SK-N-SH (cell line): ENCODE data around the gene SLC25A42. TPM values are rescaled to one million over a fixed set of nuclear protein-coding genes. Genes with fewer than 3 reads are reported as not detected.

Source experiments
- CTCF ChIA-PET: fragments of 300-600, 350-600 bp; formaldehyde crosslinking; extraction: SDS; loops from one replicate; lab custom pipeline; 2021; lab: Yijun Ruan, JAX
- POLR2A ChIA-PET: fragments of 350-600 bp; sonication (Branson Sonifier 250); formaldehyde crosslinking; extraction: SDS; loops from one replicate; lab custom pipeline; 2020; ENCODE audit warnings: antibody characterized with exemption, inconsistent platforms; lab: Yijun Ruan, JAX
- DNase-seq: peaks from one replicate; pipeline ENCODE4 v3.0.0; 2012
- H2AFZ ChIP-seq: fragments of 200-600 bp; sonication (generic); 2 replicates; pipeline ENCODE4 v1.8.1; 2016; ENCODE audit warnings: antibody characterized with exemption, mild to moderate bottlenecking, low read depth
- H3F3A ChIP-seq: fragments of 200-600 bp; sonication (generic); replicated peaks from 2 replicates; pipeline ENCODE3; 2016; ENCODE audit warnings: antibody characterized with exemption, mild to moderate bottlenecking; ENCODE audit not compliant: insufficient read depth
- H3K27ac ChIP-seq, 2 experiments: fragments of 200-500 bp in 1 of 2; fragments of 200-600 bp in 1 of 2; sonication (Bioruptor generic) in 1 of 2; sonication (generic), shearing (Covaris generic) in 1 of 2; 2 replicates each; pipeline versions ENCODE4 v1.5.1 to v1.6.1; 2014 to 2016; ENCODE audit warnings: low read depth in 2 of 2, inconsistent platforms in 1 of 2, low read length in 1 of 2, mild to moderate bottlenecking in 1 of 2, mixed read lengths in 1 of 2
- H3K27me3 ChIP-seq: fragments of 200-600 bp; sonication (generic), shearing (Covaris generic); 2 replicates; pipeline ENCODE4 v1.6.1; 2016; ENCODE audit warnings: mixed run types; ENCODE audit not compliant: insufficient read depth
- H3K36me3 ChIP-seq, 2 experiments: fragments of 200-500 bp in 1 of 2; fragments of 200-600 bp in 1 of 2; sonication (Bioruptor generic) in 1 of 2; sonication (generic) in 1 of 2; replicated peaks in 1 of 2; 2 replicates each; pipeline versions ENCODE3 to v1.5.1; 2014 to 2016; ENCODE audit warnings: low read length in 1 of 2, mild to moderate bottlenecking in 1 of 2; ENCODE audit not compliant: insufficient read depth in 2 of 2, control insufficient read depth in 1 of 2
- H3K4me1 ChIP-seq, 2 experiments: fragments of 200-500 bp in 1 of 2; fragments of 200-600 bp in 1 of 2; sonication (Bioruptor generic) in 1 of 2; sonication (generic), shearing (Covaris generic) in 1 of 2; 2 replicates each; pipeline versions ENCODE4 v1.5.1 to v1.6.1; 2014 to 2016; ENCODE audit warnings: low read depth in 1 of 2, low read length in 1 of 2, mixed run types in 1 of 2; ENCODE audit not compliant: insufficient read depth in 2 of 2, control insufficient read depth in 1 of 2
- H3K4me2 ChIP-seq: fragments of 200-600 bp; sonication (generic), shearing (Covaris generic); 2 replicates; pipeline ENCODE4 v1.6.1; 2017; ENCODE audit warnings: mixed run types
- H3K4me3 ChIP-seq, 2 experiments: fragments of 200-500 bp in 1 of 2; fragments of 200-600 bp in 1 of 2; sonication (Bioruptor generic) in 1 of 2; sonication (generic), shearing (Covaris generic) in 1 of 2; 2 replicates each; pipeline versions ENCODE4 v1.5.1 to v1.8.1; 2014 to 2016; ENCODE audit warnings: low read depth in 2 of 2, inconsistent platforms in 1 of 2, low read length in 1 of 2, mild to moderate bottlenecking in 1 of 2, mixed read lengths in 1 of 2, moderate library complexity in 1 of 2
- H3K79me2 ChIP-seq: fragments of 200-600 bp; sonication (generic); 2 replicates; pipeline ENCODE4 v1.8.1; 2017; ENCODE audit warnings: mild to moderate bottlenecking; ENCODE audit not compliant: insufficient read depth
- H3K9ac ChIP-seq: fragments of 200-600 bp; sonication (generic); 2 replicates; pipeline ENCODE4 v1.6.1; 2017; ENCODE audit warnings: mixed run types
- H3K9me2 ChIP-seq: fragments of 200-600 bp; sonication (generic); 2 replicates; pipeline ENCODE4 v1.6.1; 2017; ENCODE audit warnings: mixed run types
- H3K9me3 ChIP-seq: fragments of 200-600 bp; sonication (generic); 2 replicates; pipeline ENCODE4 v1.6.1; 2017; ENCODE audit warnings: mixed run types, mild to moderate bottlenecking, moderate library complexity
- H4K20me1 ChIP-seq: fragments of 200-600 bp; sonication (generic); 2 replicates; pipeline ENCODE4 v1.6.1; 2017; ENCODE audit warnings: mild to moderate bottlenecking, mixed run types; ENCODE audit not compliant: insufficient read depth
- CHD2 ChIP-seq: fragments of 150-350 bp; IDR thresholded peaks from 2 replicates; pipeline ENCODE4 v1.6.1; 2018; ENCODE audit warnings: low read length; ENCODE audit not compliant: partially characterized antibody
- EP300 ChIP-seq, 2 experiments: IDR thresholded peaks; 2 replicates each; pipeline versions ENCODE4 v1.4.0 to v1.6.1; 2012; ENCODE audit warnings: borderline replicate concordance in 1 of 2, low read depth in 1 of 2, low read length in 1 of 2
- EZH2phosphoT487 ChIP-seq: fragments of 200-600 bp; sonication (generic); IDR thresholded peaks from 2 replicates; pipeline ENCODE4 v1.6.1; 2017; ENCODE audit warnings: low read depth, mixed run types, mild to moderate bottlenecking, antibody characterized with exemption, moderate library complexity, borderline replicate concordance
- FOSL2 ChIP-seq: IDR thresholded peaks from 2 replicates; pipeline ENCODE4 v1.4.0; 2012; ENCODE audit warnings: low read depth, mild to moderate bottlenecking, moderate library complexity, borderline replicate concordance
- FOXM1 ChIP-seq: IDR thresholded peaks from 2 replicates; pipeline ENCODE4 v1.4.0; 2012; ENCODE audit warnings: low read depth, mild to moderate bottlenecking
- GATA2 ChIP-seq: sonication (generic); formaldehyde crosslinking; IDR thresholded peaks from 2 replicates; pipeline ENCODE4 v1.5.0; 2020; ENCODE audit warnings: mild to moderate bottlenecking, missing genetic modification reagents
- IRF3 ChIP-seq: fragments of 150-350 bp; IDR thresholded peaks from 2 replicates; pipeline ENCODE4 v1.6.1; 2016; ENCODE audit warnings: mild to moderate bottlenecking, low read depth, low read length
- MEF2A ChIP-seq: IDR thresholded peaks from 2 replicates; pipeline ENCODE4 v1.4.0; 2012; ENCODE audit warnings: low read depth, borderline replicate concordance
- NRF1 ChIP-seq: IDR thresholded peaks from 2 replicates; pipeline ENCODE4 v1.6.1; 2012; ENCODE audit warnings: low read depth, mild to moderate bottlenecking, low read length
- PBX3 ChIP-seq: IDR thresholded peaks from 2 replicates; pipeline ENCODE4; 2012
- POLR2AphosphoS5 ChIP-seq: IDR thresholded peaks from 2 replicates; pipeline ENCODE4 v1.6.1; 2012; ENCODE audit warnings: low read depth, low read length
- RAD21 ChIP-seq: IDR thresholded peaks from 2 replicates; pipeline ENCODE4 v1.6.1; 2012; ENCODE audit warnings: mild to moderate bottlenecking, low read length
- RFX5 ChIP-seq: IDR thresholded peaks from 2 replicates; pipeline ENCODE4 v1.6.1; 2012; ENCODE audit warnings: mild to moderate bottlenecking, improper control_type of control experiment, low read length
- TEAD4 ChIP-seq: IDR thresholded peaks from 2 replicates; pipeline ENCODE4 v1.4.0; 2012; ENCODE audit warnings: mild to moderate bottlenecking, borderline replicate concordance; ENCODE audit not compliant: insufficient read depth
- USF1 ChIP-seq: IDR thresholded peaks from 2 replicates; pipeline ENCODE4 v1.4.0; 2012; ENCODE audit warnings: low read depth, borderline replicate concordance
- WGBS: methylation state at CpG from one replicate; pipeline ENCODE4 v1.1.6; 2017; ENCODE audit warnings: low lambda C conversion rate; 5-methylcytosine and 5-hydroxymethylcytosine counted together
- polyA plus RNA-seq, 3 experiments: library from polyadenylated mRNA; depleted of rRNA; stranded (reverse); fragments of >200 nt; gene quantifications; 2 replicates each; pipeline ENCODE4 v1.2.3, GENCODE V29; 2012
- TF ChIP-seq, protein P1 (sequence below): IDR thresholded peaks from 2 replicates; pipeline ENCODE4 v1.4.0; 2012; ENCODE audit warnings: low read depth
- TF ChIP-seq, protein P2 (sequence below): fragments of 200-600 bp; sonication (generic); IDR thresholded peaks from 2 replicates; pipeline ENCODE4 v1.6.1; 2017; ENCODE audit warnings: antibody characterized with exemption, mild to moderate bottlenecking, moderate library complexity

SLC25A42 gene
- polyA plus RNA-seq, 1 of the 3 experiments (the other 2 are of a cell fraction) = 6.1 TPM

DNA sequence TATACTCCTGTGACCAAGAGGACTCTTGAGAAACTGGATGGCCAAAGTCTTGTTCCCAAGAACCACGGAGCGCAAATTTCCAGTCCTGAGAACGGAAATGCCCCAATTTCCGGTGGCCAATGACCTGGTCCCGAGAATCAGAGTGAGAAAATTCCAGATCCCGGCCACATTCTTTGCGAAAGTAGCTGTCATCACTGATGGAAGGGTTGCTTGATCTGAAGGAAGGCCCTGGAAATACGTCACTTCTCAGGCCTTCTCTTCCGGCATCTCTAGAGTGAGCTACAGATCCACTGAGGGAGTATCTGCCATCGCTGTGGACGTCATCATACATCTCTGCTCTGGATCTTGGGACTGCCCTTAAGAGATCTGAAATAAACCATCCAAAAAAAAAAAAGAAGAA is 37.9 kb upstream of the SLC25A42 start:
- Histone ChIP-seq H3K9me2 (no peaks in the 10 kb centered on the region), H3K79me2 (peaks cover 93% of the 10 kb centered on the region), H3K4me2 (no peak overlapping the region), H4K20me1 (peaks cover 38% of the 10 kb centered on the region), H3K9ac (no peak overlapping the region), H3K27me3 (no peaks in the 10 kb centered on the region), H3F3A (peaks cover 23% of the 10 kb centered on the region), H3K4me1 (peaks cover 0 to 5% of the 10 kb centered on the region in 2 experiments; a peak in 1 of 4 replicates), H3K9me3 (no peaks in the 10 kb centered on the region), H3K4me3 (no peak overlapping the region), H2AFZ (no peak overlapping the region), H3K27ac (no peak overlapping the region), H3K36me3 (peaks cover 53% of the 10 kb centered on the region in 2 experiments)
- TF ChIP-seq TEAD4 (no peak), IRF3 (no peak), EP300 (IDR thresholded peaks at IDR 0.05; ENCODE audit: borderline replicate concordance in 1 of 2, low read depth in 1 of 2, low read length in 1 of 2) (no peak), RAD21 (no peak), POLR2AphosphoS5 (no peak), RFX5 (no peak), NRF1 (no peak), PBX3 (no peak), EZH2phosphoT487 (no peak), FOSL2 (no peak), GATA2 (no peak), CHD2 (no peak), MEF2A (no peak), USF1 (no peak), FOXM1 (no peak)
- TF ChIP-seq, protein P1, sequence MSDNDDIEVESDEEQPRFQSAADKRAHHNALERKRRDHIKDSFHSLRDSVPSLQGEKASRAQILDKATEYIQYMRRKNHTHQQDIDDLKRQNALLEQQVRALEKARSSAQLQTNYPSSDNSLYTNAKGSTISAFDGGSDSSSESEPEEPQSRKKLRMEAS = no peak
- TF ChIP-seq, protein P2, sequence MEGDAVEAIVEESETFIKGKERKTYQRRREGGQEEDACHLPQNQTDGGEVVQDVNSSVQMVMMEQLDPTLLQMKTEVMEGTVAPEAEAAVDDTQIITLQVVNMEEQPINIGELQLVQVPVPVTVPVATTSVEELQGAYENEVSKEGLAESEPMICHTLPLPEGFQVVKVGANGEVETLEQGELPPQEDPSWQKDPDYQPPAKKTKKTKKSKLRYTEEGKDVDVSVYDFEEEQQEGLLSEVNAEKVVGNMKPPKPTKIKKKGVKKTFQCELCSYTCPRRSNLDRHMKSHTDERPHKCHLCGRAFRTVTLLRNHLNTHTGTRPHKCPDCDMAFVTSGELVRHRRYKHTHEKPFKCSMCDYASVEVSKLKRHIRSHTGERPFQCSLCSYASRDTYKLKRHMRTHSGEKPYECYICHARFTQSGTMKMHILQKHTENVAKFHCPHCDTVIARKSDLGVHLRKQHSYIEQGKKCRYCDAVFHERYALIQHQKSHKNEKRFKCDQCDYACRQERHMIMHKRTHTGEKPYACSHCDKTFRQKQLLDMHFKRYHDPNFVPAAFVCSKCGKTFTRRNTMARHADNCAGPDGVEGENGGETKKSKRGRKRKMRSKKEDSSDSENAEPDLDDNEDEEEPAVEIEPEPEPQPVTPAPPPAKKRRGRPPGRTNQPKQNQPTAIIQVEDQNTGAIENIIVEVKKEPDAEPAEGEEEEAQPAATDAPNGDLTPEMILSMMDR = no peak
- POLR2A ChIA-PET = no interaction called here
- DNase-seq = no peak
- CTCF ChIA-PET = interaction anchor here (1.2 kb wide), 1 partner anchor 23 kb away, joined by 3 read pairs; no protein-coding TSS in a partner anchor
- 96% methylated on average over 11 of the region's 11 CpGs for WGBS
